GM23248 (cell line): ENCODE measurements around the gene OLA1.

Experiments
- EZH2 ChIP-seq: fragments of 200-600 bp; sonication (generic); IDR thresholded peaks from 2 replicates; pipeline ENCODE4 v1.6.1; 2018; ENCODE audit warnings: antibody characterized with exemption, mild to moderate bottlenecking; ENCODE audit not compliant: insufficient read depth, poor library complexity, severe bottlenecking
- EZH2phosphoT487 ChIP-seq: fragments of 200-600 bp; sonication (generic); IDR thresholded peaks from 2 replicates; pipeline ENCODE4 v1.6.1; 2018; ENCODE audit warnings: antibody characterized with exemption, moderate library complexity, mild to moderate bottlenecking, low read depth; ENCODE audit not compliant: insufficient read depth

DNA sequence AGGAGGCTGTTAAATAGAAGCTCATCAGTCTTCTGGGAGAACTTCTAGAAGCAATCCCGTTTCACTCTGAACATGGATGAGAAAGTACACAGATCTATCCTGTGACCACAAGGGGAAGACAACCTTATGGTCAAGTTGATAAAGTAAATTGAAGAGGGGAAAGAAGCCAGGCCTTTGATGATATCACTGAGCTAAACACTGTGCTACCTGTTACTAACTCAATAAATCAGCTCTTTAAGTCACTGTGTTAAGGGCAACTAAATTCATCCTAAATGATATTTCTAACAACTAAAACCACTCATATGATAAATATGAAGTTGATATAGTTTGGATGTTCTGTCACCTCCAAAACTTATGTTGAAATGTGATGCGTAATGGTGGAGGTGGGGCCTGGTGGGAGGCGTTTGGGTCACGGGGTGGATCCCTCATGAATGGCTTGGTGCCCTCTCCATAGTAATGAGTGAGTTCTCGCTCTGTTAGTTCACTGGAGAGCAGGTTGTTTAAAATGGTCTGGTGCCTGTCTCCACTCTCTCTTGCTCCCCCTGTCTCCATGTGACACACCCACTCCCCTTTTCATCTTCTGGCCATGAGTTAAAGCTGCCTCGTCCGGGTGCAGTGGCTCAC is 23.6 kb downstream of the OLA1 start:
- TF ChIP-seq EZH2 (no peak), EZH2phosphoT487 (no peak)
